Effector memory CD8-positive, alpha-beta T cell (primary cell): ENCODE measurements around the gene ELP4.
A peak's percentile ranks its signal among the peaks of the same experiment; 100 is the strongest.

Experiments used
- ATAC-seq: fragments of 150-1000 bp; cut with Tn5 transposase; replicated peaks from 2 replicates; pipeline ENCODE4 v1.10.0; 2021; ENCODE audit warnings: mild to moderate bottlenecking, moderate library complexity
- DNase-seq, 3 experiments: peaks; one replicate each; pipeline ENCODE4 v3.0.0; 2021
- H3K27ac Mint-ChIP-seq, 2 donors: one replicate each; pipeline ENCODE4 v1.8.0; 2022; ENCODE audit warnings: mild to moderate bottlenecking in 2 of 2, mixed read lengths in 2 of 2, moderate library complexity in 2 of 2
- H3K27me3 Mint-ChIP-seq, 2 donors: one replicate each; pipeline ENCODE4 v1.8.0; 2022; ENCODE audit warnings: mixed read lengths in 2 of 2
- H3K36me3 Mint-ChIP-seq: one replicate; pipeline ENCODE4 v1.8.0; 2022; ENCODE audit warnings: mild to moderate bottlenecking, moderate library complexity, mixed read lengths; ENCODE audit not compliant: insufficient read depth
- H3K4me1 Mint-ChIP-seq, 2 donors: one replicate each; pipeline ENCODE4 v1.8.0; 2022; ENCODE audit warnings: low read depth in 2 of 2, mixed read lengths in 2 of 2
- H3K4me3 Mint-ChIP-seq, 2 donors: one replicate each; pipeline ENCODE4 v1.8.0; 2022; ENCODE audit warnings: mild to moderate bottlenecking in 2 of 2, mixed read lengths in 2 of 2, moderate library complexity in 2 of 2
- H3K9me3 Mint-ChIP-seq, 2 donors: one replicate each; pipeline ENCODE4 v1.8.0; 2022; ENCODE audit warnings: mixed read lengths in 2 of 2

The ELP4 gene

DNA sequence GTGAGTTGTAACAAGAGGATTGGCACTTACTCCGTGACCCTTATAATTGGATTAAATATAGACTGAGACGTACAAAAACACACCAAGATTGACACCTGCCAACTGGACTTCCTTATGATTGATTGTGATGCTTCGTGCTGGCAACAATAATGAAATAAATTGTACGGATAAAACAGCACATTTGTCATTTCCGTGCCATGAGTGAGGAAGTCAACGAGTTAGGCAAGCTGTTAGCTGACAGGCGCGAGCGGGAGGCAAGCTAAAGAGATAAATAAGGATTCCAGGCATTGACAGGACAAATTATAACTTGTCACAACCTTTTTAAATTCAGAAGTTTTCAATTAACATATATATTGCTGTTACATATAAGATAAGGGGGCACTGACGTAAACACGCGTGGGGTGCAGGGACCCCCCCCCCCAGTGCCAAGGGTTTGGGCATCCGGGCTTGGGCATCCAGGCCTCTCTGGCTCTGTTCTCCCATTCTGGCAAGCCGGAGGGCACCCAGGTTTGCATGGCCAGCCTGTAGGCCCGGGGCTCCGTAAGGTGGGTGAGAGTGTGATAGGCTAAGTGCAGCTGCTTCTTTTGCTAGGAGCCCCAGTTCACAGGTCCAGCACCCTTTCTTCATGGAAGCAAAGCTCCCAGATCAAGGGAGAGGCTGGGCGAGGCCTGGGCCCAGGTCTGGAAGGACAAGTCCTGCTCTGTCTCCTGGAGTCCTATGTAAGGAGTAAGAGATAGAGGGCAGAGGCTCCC is 312.8 kb downstream of the ELP4 start:
- Mint-ChIP-seq H3K27me3 (peaks cover 79 to 99% of the 10 kb centered on the region in 2 donors), H3K36me3 (peaks cover 22% of the 10 kb centered on the region), H3K4me1 (peaks cover 10 to 13% of the 10 kb centered on the region in 2 donors), H3K4me3 (no peak overlapping the region), H3K27ac (no peak overlapping the region), H3K9me3 (no peaks in the 10 kb centered on the region)
- DNase-seq (no peak), ATAC-seq (no peak)

DNA sequence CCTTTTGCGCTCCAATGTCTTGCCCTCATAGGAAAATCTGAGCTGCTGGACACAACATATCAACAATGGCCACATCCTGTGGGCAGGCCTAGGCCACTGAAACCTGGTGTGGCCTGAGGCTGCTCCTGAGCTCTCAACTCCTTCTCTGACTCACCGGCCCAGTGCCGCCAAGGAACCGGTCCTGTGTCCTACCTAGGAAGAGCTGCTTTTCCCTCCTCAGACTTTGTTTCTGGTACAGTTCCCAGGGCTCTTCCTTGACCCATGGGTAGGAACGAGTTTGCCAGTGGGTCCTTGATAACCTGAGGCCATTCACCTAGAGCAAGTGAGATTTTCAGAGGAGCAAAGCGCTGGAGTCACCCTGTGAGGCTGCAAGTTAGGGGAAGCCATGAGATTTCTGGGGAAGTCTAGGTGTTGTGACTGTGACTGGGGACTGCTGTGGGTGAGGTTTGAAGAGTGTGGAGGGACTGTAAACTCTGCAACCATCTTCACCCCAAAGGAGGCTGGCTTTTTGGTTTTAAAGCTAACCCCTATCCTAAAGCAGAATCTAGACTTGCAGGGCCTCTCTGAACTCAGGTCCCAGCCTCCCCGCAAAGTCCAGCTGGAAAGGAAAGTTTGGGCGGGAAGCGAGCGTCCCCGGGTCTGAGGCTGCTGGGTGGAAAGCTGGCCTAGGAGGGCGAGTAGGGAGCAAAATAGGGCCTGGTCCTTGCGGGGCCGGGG is 313.5 kb downstream of the ELP4 start:
- H3K9me3 Mint-ChIP-seq, result no peaks in the 10 kb centered on the region

DNA sequence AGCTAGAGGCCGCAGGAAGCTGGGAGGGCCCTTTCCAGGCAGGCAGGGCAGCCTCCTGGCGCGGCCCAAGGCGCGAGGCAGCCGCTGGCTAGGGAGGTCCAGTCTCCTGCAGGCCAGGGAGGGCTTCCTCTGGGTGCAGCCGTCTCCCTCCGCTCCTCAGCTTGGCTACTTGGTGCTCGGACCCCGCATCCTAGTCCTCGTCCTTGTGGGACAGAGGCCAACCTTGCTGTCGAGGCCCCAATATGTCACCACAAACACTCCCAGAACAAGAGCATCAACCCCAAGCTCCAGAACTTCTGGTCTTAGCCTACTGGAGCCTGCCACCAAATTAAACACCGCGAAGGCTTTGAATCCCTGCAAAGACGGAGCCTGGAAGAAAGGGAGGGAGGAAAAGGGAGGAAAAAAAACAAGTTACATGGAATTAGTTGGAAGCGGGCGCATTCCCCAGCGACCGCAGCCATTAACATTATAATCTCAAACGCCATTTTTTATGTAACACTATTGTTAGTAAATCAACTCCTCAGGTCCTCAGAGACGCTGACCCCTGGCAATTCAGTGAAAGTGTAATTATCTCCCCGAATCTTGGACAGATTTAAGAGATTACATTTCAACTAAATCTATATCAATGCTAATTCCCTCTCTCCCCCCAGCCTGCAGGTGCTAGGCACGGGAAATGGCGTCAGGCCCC is 314.2 kb downstream of the ELP4 start:
- H3K9me3 Mint-ChIP-seq, result no peaks in the 10 kb centered on the region
- peaks cover 16 to 19% of the 10 kb centered on the region in 2 donors for H3K4me1 Mint-ChIP-seq
- no peak overlapping the region for H3K4me3 Mint-ChIP-seq
- DNase-seq, result no peak
- peaks cover 83 to 96% of the 10 kb centered on the region in 2 donors for H3K27me3 Mint-ChIP-seq
- no peak for ATAC-seq
- peaks cover 22% of the 10 kb centered on the region for H3K36me3 Mint-ChIP-seq
- H3K27ac Mint-ChIP-seq, result no peak overlapping the region

More for the DNA sequence above, 313.5 kb downstream of the ELP4 start:
- Mint-ChIP-seq H3K27me3 (peaks cover 83 to 100% of the 10 kb centered on the region in 2 donors), H3K36me3 (peaks cover 23% of the 10 kb centered on the region), H3K4me3 (no peak overlapping the region), H3K4me1 (peaks cover 16 to 17% of the 10 kb centered on the region in 2 donors), H3K27ac (no peak overlapping the region)
- no peak for DNase-seq
- no peak for ATAC-seq

DNA sequence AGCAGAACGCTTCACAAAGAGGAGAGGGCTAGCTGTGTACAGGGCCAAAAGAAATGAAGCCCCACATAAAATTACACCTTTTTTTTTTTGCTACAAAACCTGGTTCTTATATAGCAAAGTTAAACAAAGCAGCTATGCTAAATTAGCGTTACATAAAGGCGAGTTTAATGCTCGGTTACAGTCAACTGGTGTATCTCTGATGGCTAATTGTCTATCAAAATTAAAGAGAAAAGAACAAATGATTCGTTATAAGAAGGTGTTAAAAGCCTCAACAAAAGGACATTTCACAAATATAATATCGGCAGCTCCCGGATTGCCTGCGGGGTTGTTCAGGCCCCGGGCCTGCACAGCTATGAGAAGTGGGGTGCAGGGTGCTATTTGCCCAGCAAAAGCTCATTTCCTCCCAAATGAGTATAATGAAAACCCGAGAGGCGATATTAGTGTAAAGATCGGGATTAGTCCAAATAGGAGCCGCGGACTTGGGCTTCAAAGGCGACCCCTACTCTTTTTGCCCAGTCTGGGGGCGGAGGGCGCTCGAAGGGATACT is 314.8 kb downstream of the ELP4 start:
- peaks cover 16 to 19% of the 10 kb centered on the region in 2 donors for H3K4me1 Mint-ChIP-seq
- DNase-seq, result no peak
- H3K4me3 Mint-ChIP-seq, result no peak overlapping the region
- no peak overlapping the region for H3K27ac Mint-ChIP-seq
- ATAC-seq, result no peak
- peaks cover 84 to 95% of the 10 kb centered on the region in 2 donors for H3K27me3 Mint-ChIP-seq
- no peaks in the 10 kb centered on the region for H3K9me3 Mint-ChIP-seq
- peaks cover 21% of the 10 kb centered on the region for H3K36me3 Mint-ChIP-seq

DNA sequence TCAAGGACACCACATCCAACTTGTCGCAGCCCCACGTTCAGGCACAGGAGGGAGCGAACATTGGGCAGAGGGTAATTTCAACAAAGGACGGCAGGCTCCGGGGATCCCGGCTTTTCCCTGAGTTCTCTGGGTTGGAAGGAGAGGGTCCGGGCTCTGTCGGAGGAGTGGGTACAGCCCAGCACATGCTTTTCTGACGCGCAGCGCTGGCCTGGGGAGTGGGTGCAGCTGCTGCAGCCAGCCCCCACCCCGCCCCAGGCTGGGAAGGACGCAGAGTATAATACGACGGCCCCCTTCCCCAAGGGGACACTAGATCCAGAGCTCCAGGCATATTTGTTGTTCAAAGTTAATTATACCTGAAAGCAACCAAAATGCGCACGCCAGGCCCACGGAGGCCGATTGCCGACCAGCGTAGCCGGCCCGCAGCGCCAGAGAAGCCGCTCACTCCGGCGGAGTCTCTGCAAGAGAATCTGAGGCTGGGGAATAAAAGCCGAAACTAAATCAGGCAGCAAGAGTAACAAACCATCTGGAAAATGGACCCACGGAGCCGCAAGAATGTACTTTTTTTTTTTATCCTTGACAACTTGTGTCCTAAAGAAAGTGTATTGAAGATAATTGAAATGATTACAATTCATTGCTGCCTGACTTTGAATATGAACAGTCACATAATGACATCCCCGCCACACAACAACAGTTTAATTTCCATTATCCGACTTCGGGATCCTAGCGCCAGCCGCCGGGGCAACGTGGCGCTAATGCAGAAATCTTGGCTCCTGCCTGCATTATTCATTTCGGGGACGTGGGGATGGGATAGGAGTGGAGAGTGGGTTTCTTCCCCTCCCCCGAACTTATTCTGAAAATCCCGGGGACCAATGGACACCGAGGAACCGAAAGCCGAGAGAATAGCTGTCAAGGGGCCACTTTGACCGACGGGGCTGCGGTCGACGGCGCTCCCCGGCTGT is 315.6 kb downstream of the ELP4 start:
- ATAC-seq, result no peak
- Mint-ChIP-seq H3K36me3 (peaks cover 21% of the 10 kb centered on the region), H3K4me3 (peak overlapping the region; percentile 13 to 23), H3K27ac (no peak overlapping the region), H3K9me3 (no peaks in the 10 kb centered on the region), H3K4me1 (peaks cover 16 to 19% of the 10 kb centered on the region in 2 donors), H3K27me3 (peaks cover 86 to 95% of the 10 kb centered on the region in 2 donors)
- no peak for DNase-seq

DNA sequence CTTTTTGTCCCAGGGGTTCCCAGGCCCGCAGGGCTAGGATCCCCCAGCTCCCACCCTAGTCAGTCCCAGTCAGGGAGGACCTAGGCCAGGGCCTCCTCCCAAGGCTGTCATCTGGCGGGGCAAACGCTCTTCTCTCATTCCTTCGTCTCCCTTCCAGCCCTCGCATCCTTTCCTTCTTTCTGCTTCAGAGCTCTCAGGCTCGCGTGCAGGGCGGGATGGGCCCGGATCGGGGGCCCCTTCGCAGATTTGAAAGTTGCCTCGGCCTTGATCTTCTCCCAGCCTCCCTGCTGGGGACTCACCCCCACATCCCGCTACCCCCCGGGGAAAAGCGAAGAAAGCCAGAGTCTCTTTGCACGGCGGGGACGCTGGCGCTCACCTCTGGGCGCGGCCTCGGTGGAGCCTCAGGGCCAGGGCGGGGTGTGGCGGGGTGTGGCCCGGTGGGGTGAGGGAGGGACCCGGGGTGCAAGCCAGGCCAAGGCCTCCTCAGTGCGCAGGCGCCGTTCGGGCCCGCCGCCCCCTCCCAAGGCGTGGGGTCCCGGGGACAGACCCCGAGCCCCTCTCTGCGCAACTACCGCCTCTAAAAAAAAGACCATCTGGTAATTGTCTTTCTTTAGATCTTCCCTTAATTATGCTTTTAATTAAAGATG is 316.4 kb downstream of the ELP4 start:
- H3K36me3 Mint-ChIP-seq, result peaks cover 18% of the 10 kb centered on the region
- no peak overlapping the region for H3K4me3 Mint-ChIP-seq
- H3K4me1 Mint-ChIP-seq, result peaks cover 16 to 19% of the 10 kb centered on the region in 2 donors
- H3K27me3 Mint-ChIP-seq, result peaks cover 86 to 88% of the 10 kb centered on the region in 2 donors
- no peak overlapping the region for H3K27ac Mint-ChIP-seq
- DNase-seq (no peak), ATAC-seq (no peak)
- H3K9me3 Mint-ChIP-seq, result no peaks in the 10 kb centered on the region

DNA sequence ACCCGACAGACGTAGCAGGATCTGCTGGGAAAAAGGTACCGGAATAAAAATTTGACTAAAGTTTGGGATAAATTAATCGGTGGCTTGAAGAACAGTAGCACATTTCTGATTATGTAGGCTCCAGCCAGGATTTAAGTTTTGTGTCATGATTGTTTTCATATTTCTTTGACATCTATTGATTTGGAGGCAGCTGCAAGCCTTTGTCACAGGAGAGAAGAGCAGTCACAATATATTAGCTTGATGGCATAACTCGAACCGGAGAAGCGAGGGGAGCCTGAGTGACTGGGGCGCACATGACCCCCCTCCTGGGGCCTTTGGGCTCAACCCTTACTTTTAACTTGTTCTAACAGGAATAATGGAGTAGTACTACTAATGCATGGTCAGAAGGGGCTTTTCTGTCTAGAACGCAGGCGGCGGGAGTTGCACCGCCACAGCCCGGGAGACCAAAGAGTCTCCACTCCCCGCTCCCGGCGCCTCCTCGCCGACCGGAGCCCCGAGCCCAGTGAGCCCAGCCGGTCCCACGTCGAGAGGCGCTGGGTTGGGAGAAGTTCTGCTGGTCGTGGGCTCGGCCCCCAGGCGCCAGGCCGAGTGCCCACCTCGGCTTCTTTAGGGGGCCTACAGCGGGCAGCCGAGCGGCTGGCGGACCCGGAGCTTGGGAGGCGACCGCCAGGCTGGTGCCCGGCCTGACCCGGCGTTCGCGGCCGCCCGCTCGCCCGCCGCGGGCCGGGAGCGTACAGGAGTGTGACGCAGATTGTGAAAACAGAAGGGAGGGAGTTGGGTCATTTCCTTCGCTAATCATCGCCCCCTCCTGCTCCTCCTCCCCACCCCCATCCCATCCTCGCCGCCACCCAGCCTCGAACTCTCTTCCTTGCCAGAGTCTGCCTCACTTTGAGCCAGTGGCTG is 317.2 kb downstream of the ELP4 start:
- no peak for ATAC-seq
- H3K27me3 Mint-ChIP-seq, result peaks cover 79 to 80% of the 10 kb centered on the region in 2 donors
- peak overlapping the region in 1 of 2 donors; percentile 43 for H3K4me3 Mint-ChIP-seq
- DNase-seq, result no peak
- H3K4me1 Mint-ChIP-seq, result peaks cover 16 to 19% of the 10 kb centered on the region in 2 donors
- no peak overlapping the region for H3K27ac Mint-ChIP-seq
- H3K9me3 Mint-ChIP-seq, result no peaks in the 10 kb centered on the region
- peaks cover 18% of the 10 kb centered on the region for H3K36me3 Mint-ChIP-seq

DNA sequence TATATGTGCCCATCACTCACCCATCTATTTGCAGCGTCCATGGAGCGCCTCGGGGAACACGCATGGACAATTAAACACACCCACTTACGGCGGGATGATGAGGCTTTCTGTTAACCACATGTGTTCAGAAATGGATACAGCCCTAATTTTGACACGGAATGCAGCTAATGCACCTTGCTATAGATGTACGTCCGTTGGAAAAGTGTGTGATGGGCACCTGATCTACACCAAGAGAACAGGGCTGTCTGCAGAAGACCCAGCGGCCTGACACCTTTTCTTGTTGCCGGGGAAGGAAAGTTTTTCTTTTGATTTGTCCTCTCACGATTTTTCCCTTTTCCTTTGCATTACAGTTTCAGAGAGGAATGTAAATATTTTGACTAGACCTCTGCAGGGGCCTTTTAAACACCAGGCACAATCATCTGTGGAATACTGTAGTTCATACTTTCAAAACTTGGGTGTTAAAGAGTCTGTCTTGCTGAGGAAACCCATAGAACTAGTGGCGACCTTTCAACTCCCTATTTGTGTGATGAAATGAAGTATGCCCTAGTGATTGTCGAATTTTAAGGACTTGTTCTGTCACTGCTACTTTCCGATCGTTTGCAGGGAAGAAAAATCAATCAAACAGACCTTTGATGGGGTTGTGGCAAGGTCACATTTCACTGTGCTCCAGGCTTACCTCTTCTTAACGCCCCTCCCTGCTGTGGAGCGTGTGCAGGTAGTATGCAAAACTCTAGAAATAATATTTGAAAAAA is 318.1 kb downstream of the ELP4 start:
- H3K27me3 Mint-ChIP-seq, result peaks cover 70 to 71% of the 10 kb centered on the region in 2 donors
- DNase-seq (no peak), ATAC-seq (no peak)
- no peaks in the 10 kb centered on the region for H3K9me3 Mint-ChIP-seq
- peaks cover 18% of the 10 kb centered on the region for H3K36me3 Mint-ChIP-seq
- peak overlapping the region in 1 of 2 donors; percentile 43 for H3K4me3 Mint-ChIP-seq
- H3K27ac Mint-ChIP-seq, result no peak overlapping the region
- peaks cover 16 to 19% of the 10 kb centered on the region in 2 donors for H3K4me1 Mint-ChIP-seq

DNA sequence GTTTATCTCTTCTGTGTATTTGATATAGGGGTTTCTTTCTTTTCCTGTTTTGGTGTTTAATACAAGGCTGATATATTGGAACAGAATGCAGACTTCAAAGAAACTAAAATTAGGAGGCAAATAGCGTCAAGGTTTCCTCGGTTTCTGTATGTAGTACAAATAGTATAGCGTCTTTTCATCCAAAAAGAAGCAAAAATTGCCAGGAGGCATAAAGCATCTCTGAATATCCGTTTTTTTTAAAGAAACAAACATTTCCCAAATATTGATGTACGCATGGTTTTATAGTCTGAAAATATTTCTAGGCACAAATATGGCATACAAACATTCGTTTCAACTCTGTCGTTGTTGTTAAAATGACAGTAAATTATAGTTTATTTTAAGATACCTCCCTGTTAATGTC is 318.6 kb downstream of the ELP4 start:
- H3K4me3 Mint-ChIP-seq, result no peak overlapping the region
- H3K4me1 Mint-ChIP-seq, result peaks cover 16 to 19% of the 10 kb centered on the region in 2 donors
- DNase-seq (no peak), ATAC-seq (no peak)
- peaks cover 17% of the 10 kb centered on the region for H3K36me3 Mint-ChIP-seq
- H3K9me3 Mint-ChIP-seq, result no peaks in the 10 kb centered on the region
- H3K27me3 Mint-ChIP-seq, result peaks cover 64 to 65% of the 10 kb centered on the region in 2 donors
- H3K27ac Mint-ChIP-seq, result no peak overlapping the region

DNA sequence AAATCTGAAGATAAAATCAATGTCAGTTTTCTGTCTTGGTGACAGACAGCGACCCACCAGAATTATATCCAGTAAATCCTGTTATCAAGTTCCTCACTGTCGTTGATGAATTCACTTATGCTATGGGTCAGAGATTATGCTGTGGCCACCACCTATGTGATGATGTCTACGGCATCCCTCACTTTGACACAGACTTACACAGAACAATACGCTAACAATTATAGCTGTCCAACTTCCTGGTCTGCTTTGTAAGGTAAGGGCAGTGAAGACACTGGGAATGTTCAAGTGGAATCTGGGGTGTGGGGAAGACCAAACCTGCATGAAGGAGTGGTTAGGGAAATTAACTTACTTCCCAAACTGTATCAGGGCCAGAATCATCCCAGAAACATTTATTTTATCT is 320.8 kb downstream of the ELP4 start:
- H3K27ac Mint-ChIP-seq, result no peak overlapping the region
- no peak for DNase-seq
- H3K4me3 Mint-ChIP-seq, result no peak overlapping the region
- H3K4me1 Mint-ChIP-seq, result peaks cover 15 to 17% of the 10 kb centered on the region in 2 donors
- H3K9me3 Mint-ChIP-seq, result no peaks in the 10 kb centered on the region
- H3K27me3 Mint-ChIP-seq, result peaks cover 45 to 49% of the 10 kb centered on the region in 2 donors
- H3K36me3 Mint-ChIP-seq, result peaks cover 3% of the 10 kb centered on the region
- no peak for ATAC-seq

DNA sequence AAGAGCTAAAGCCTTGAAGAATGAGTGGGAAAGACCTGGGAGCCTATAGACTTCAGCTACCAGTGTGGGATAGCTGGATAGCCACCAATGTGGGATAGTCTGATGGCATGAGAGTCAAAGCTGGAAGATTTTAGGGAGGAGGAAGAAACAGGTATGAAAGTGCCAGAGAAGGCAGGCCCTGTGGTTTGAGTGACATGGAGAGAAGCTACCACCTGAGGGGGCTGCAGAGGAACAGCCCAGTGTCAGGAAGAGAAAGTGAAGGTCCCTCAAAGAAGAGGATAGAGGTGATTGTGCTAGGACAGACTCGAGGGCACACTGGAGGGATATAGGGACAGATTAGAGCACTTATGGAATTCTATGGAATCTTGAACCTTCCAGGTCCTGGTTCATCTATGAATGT is 324.7 kb downstream of the ELP4 start:
- no peak overlapping the region for H3K27ac Mint-ChIP-seq
- H3K4me1 Mint-ChIP-seq, result no peaks in the 10 kb centered on the region
- H3K4me3 Mint-ChIP-seq, result no peak overlapping the region
- H3K27me3 Mint-ChIP-seq, result peaks cover 19 to 21% of the 10 kb centered on the region in 2 donors
- ATAC-seq (no peak), DNase-seq (no peak)
- H3K36me3 Mint-ChIP-seq, result no peaks in the 10 kb centered on the region
- no peaks in the 10 kb centered on the region for H3K9me3 Mint-ChIP-seq
